ENCODE results near the gene PRSS56. TPM values are rescaled to one million over a fixed set of nuclear protein-coding genes. Genes with fewer than 3 reads are reported as not detected.

The PRSS56 gene
- total and polyA plus RNA-seq, 2 of the 13 experiments (the other 11 are each of a cell fraction or from before 2014, with no cell fraction given), result not detected

- no peak for TF ChIP-seq BRF2 (CRISPR knock-in tag; IDR thresholded peaks at IDR 0.05)
These were observed 28.9 kb upstream of the PRSS56 start (continued) for GRCh38 chr2:232491139-232491780.

GRCh38 chr2:232492236-232492848 is 27.8 kb upstream of the PRSS56 start:
- no peaks in the 10 kb centered on the region for H3K9me3 ChIP-seq (ENCODE audit: low read length)
- TF ChIP-seq NCOA1 (CRISPR knock-in tag; IDR thresholded peaks at IDR 0.05) (no peak), ZNF337 (CRISPR knock-in tag; IDR thresholded peaks at IDR 0.05; ENCODE audit: borderline replicate concordance, low read depth) (no peak), ATAD3A (CRISPR knock-in tag; IDR thresholded peaks at IDR 0.05) (no peak), FOSL1 (CRISPR knock-in tag; IDR thresholded peaks at IDR 0.05; ENCODE audit: borderline replicate concordance) (no peak), IKZF5 (CRISPR knock-in tag; IDR thresholded peaks at IDR 0.05) (no peak), TGIF2 (CRISPR knock-in tag; IDR thresholded peaks at IDR 0.05) (no peak)
- H3K4me3 ChIP-seq (replicated peaks in 1 of 3; ENCODE audit: insufficient read depth in 1 of 3, low read depth in 2 of 3, low read length in 3 of 3), result no peak overlapping the region
- no peak for DNase-seq (ENCODE audit: low spot score)
- in situ Hi-C loops (cut with HindIII; ENCODE audit: extremely low pct_ligation_motif_present, low pct_unique_long_range_greater_than_20kb) (no loop called here), intact Hi-C loops (cut with micrococcal nuclease; ENCODE audit: unreplicated experiment) (no loop called here)
- peaks cover 22 to 91% of the 10 kb centered on the region in 2 experiments for H3K27me3 ChIP-seq (ENCODE audit: control insufficient read depth in 1 of 2, insufficient read depth in 2 of 2, low read length in 2 of 2)
- CTCF ChIA-PET (ENCODE audit: low intra/inter-chr PET ratio, low total read pairs), result no interaction called here
- H4K20me1 ChIP-seq (ENCODE audit: insufficient read depth, low read length), result no peaks in the 10 kb centered on the region
- H2AFZ ChIP-seq (ENCODE audit: low read length), result no peak overlapping the region
- FAIRE-seq, result no peak
- 25% methylated on average over 8 of the region's 8 CpGs for WGBS (ENCODE audit: low lambda C conversion rate)
- no peak overlapping the region for H3K9ac ChIP-seq (ENCODE audit: insufficient read depth, low read depth, low read length)
- no peaks in the 10 kb centered on the region for H3K79me2 ChIP-seq (ENCODE audit: insufficient read depth, low read length)
- H3K27ac ChIP-seq (ENCODE audit: extremely low read length, insufficient read depth, low read length), result no peak overlapping the region
- H3K36me3 ChIP-seq (replicated peaks in 1 of 2; ENCODE audit: control insufficient read depth in 1 of 2, insufficient read depth in 2 of 2, low read length in 2 of 2), result no peaks in the 10 kb centered on the region
- ATAC-seq, result no peak
- H3K4me2 ChIP-seq (ENCODE audit: low read depth, low read length), result no peak overlapping the region
- no TSS peak for BruUV-seq (replicated peaks)
- H3K4me1 ChIP-seq (ENCODE audit: insufficient read depth, low read length), result no peaks in the 10 kb centered on the region
- POLR2A ChIA-PET, result no interaction called here

Data from HepG2 (cell line).